K562 (cell line): ENCODE results near the gene RBPJ. TPM values are rescaled to one million over a fixed set of nuclear protein-coding genes. Genes with fewer than 3 reads are reported as not detected.

Experiments
- ATAC-seq: fragments of 200-7000 bp; cut with Tn5 transposase; 3 replicates; pipeline ENCODE4 v1.9.1; 2020; ENCODE audit warnings: moderate library complexity
- BruUV-seq: library from RNA; stranded (reverse); fragments of 400-500 nt; replicated peaks from 2 replicates; lab custom pipeline; 2021; lab: Mats Ljungman, UMichigan
- CTCF ChIA-PET: fragments of 300-600 bp; formaldehyde crosslinking; extraction: SDS; loops from one replicate; lab custom pipeline; 2021; ENCODE audit warnings: low intra/inter-chr PET ratio; lab: Yijun Ruan, JAX
- POLR2A ChIA-PET: fragments of 300-600, 350-650 bp; sonication (Branson Sonifier 250); formaldehyde crosslinking; extraction: SDS; loops from one replicate; lab custom pipeline; 2021; ENCODE audit warnings: antibody characterized with exemption, inconsistent platforms; lab: Yijun Ruan, JAX
- DNase-seq, 4 experiments: peaks; one replicate each; pipeline versions ENCODE4 v3.0.0 to v3.0.0-alpha.2; 2011 to 2018; ENCODE audit warnings: low spot score in 3 of 4, mixed read lengths in 3 of 4; ENCODE audit errors: extremely low read depth in 1 of 4
- FAIRE-seq: peaks from 2 replicates; lab custom pipeline; 2011; peaks lifted over from hg19 to GRCh38; lab: Jason Lieb, UNC
- H2AFZ ChIP-seq: 2 replicates; pipeline ENCODE4 v1.6.0; 2011; ENCODE audit warnings: low read depth, low read length, control low read depth, inconsistent platforms
- H3K27ac ChIP-seq: fragments of 200-600 bp; 3 replicates; pipeline ENCODE4 v1.8.0; 2011; ENCODE audit warnings: low read depth, mild to moderate bottlenecking, control low read depth, inconsistent platforms, low read length, moderate library complexity, mixed read lengths; ENCODE audit errors: extremely low read depth
- H3K27me3 ChIP-seq, 2 experiments: fragments of 300-600 bp in 1 of 2; 2 replicates in 1 of 2; 3 replicates in 1 of 2; pipeline versions ENCODE4 v1.6.0 to v1.8.0; 2011; ENCODE audit warnings: inconsistent platforms in 2 of 2, low read length in 2 of 2, mild to moderate bottlenecking in 1 of 2, mixed read lengths in 1 of 2, moderate library complexity in 1 of 2; ENCODE audit not compliant: control insufficient read depth in 2 of 2, insufficient read depth in 2 of 2
- H3K36me3 ChIP-seq: fragments of 300-600 bp; 3 replicates; pipeline ENCODE4 v1.8.0; 2011; ENCODE audit warnings: mild to moderate bottlenecking, low read length, inconsistent platforms; ENCODE audit not compliant: control insufficient read depth, insufficient read depth
- H3K4me1 ChIP-seq, 2 experiments: fragments of 200-600 bp in 1 of 2; replicated peaks in 1 of 2; 2 replicates in 1 of 2; 3 replicates in 1 of 2; pipeline versions ENCODE4 v1.5.1 to v1.8.0; 2011; ENCODE audit warnings: inconsistent platforms in 2 of 2, low read length in 2 of 2, mild to moderate bottlenecking in 1 of 2, mixed read lengths in 1 of 2, moderate library complexity in 1 of 2; ENCODE audit not compliant: control insufficient read depth in 2 of 2, insufficient read depth in 2 of 2
- H3K4me2 ChIP-seq: 2 replicates; pipeline ENCODE4 v1.6.1; 2011; ENCODE audit warnings: low read length, control low read depth, inconsistent platforms, mixed read lengths; ENCODE audit not compliant: insufficient read depth
- H3K4me3 ChIP-seq: fragments of 200-600 bp; sonication (generic), shearing (Covaris generic); 2 replicates; pipeline ENCODE4 v1.5.1; 2016; ENCODE audit warnings: control low read depth, inconsistent platforms
- H3K79me2 ChIP-seq: fragments of 200-600 bp; 3 replicates; pipeline ENCODE4 v1.8.0; 2011; ENCODE audit warnings: low read length, inconsistent platforms; ENCODE audit not compliant: control insufficient read depth, insufficient read depth
- H3K9ac ChIP-seq, 2 experiments: 2 replicates each; pipeline versions ENCODE4 v1.6.0 to v1.6.1; 2011; ENCODE audit warnings: low read depth in 2 of 2, low read length in 2 of 2, control low read depth in 1 of 2, inconsistent platforms in 1 of 2, mild to moderate bottlenecking in 1 of 2, mixed read lengths in 1 of 2; ENCODE audit not compliant: insufficient read depth in 1 of 2
- H3K9me1 ChIP-seq: one replicate; pipeline ENCODE4 v1.6.0; 2011; ENCODE audit warnings: inconsistent platforms, mild to moderate bottlenecking, low read length, moderate library complexity; ENCODE audit not compliant: control insufficient read depth, insufficient read depth
- H3K9me3 ChIP-seq: replicated peaks from 2 replicates; pipeline ENCODE4 v1.5.1; 2011; ENCODE audit warnings: low read depth, low read length, inconsistent platforms; ENCODE audit not compliant: control insufficient read depth, insufficient read depth
- H4K20me1 ChIP-seq: replicated peaks from 2 replicates; pipeline ENCODE4 v1.6.1; 2011; ENCODE audit warnings: low read length, inconsistent platforms, mixed read lengths; ENCODE audit not compliant: control insufficient read depth, insufficient read depth
- E2F6 ChIP-seq, 2 experiments: IDR thresholded peaks; 2 replicates each; pipeline ENCODE4 v1.6.1; 2011; ENCODE audit warnings: borderline replicate concordance in 1 of 2, control low read depth in 1 of 2, low read depth in 1 of 2, low read length in 1 of 2, mild to moderate bottlenecking in 1 of 2, mixed read lengths in 1 of 2, moderate library complexity in 1 of 2; ENCODE audit not compliant: insufficient read depth in 1 of 2, insufficient read length in 1 of 2, poor library complexity in 1 of 2, severe bottlenecking in 1 of 2; ENCODE audit errors: extremely low read depth in 1 of 2
- ETV6 ChIP-seq, 3 experiments: fragments of 150-350 bp in 1 of 3; sonication (generic) in 1 of 3; formaldehyde crosslinking in 1 of 3; IDR thresholded peaks; 2 replicates each; pipeline versions ENCODE4 v1.6.1 to v1.8.0; 2014 to 2022; ENCODE audit warnings: borderline replicate concordance in 2 of 3, low read depth in 2 of 3, antibody characterized with exemption in 1 of 3, low read length in 1 of 3, mild to moderate bottlenecking in 1 of 3, missing genetic modification reagents in 1 of 3
- KDM5B ChIP-seq: fragments of 200-600 bp; sonication (generic); IDR thresholded peaks from 2 replicates; pipeline ENCODE4 v1.6.1; 2012; ENCODE audit warnings: low read depth, mild to moderate bottlenecking, moderate library complexity, low read length, control low read depth, inconsistent platforms; ENCODE audit not compliant: insufficient replicate concordance
- ZBTB40 ChIP-seq, 2 experiments: fragments of 450-650 bp in 1 of 2; sonication (generic) in 1 of 2; formaldehyde crosslinking in 1 of 2; IDR thresholded peaks; 2 replicates each; pipeline versions ENCODE4 v1.7.1 to v1.9.0; 2016 to 2022; ENCODE audit warnings: inconsistent platforms in 1 of 2, mild to moderate bottlenecking in 1 of 2, missing genetic modification reagents in 1 of 2
- WGBS: fragments of 100-300 bp; shearing (Covaris generic); methylation state at CpG from one replicate; pipeline ENCODE4 v1.1.6; 2016; ENCODE audit warnings: low coverage, mixed read lengths; ENCODE audit not compliant: insufficient coverage; ENCODE audit errors: missing lambda C conversion rate; 5-methylcytosine and 5-hydroxymethylcytosine counted together
- in situ Hi-C: fragments of 300-500 bp; cut with MboI; formaldehyde crosslinking; loops from 4 replicates; pipeline ENCODE4 v1.15.0; 2018; ENCODE audit warnings: inconsistent platforms, mixed read lengths
- intact Hi-C: fragments of 100-400 bp; cut with micrococcal nuclease; formaldehyde crosslinking; loops from 2 replicates; pipeline ENCODE4 v1.14.2; 2022
- polyA plus RNA-seq, 8 experiments: library from polyadenylated mRNA; depleted of rRNA in 4 of 8; stranded (reverse) in 5 of 8; unstranded in 3 of 8; fragments of >200 nt; fragmentation: Nextera tagmentation in 2 of 8; fragmentation: Illumina TruSeq in 1 of 8; extraction: Ambion mirVana in 2 of 8; extraction: Trizol in 1 of 8; gene quantifications; 2 replicates each; pipeline versions ENCODE4 v1.2.1 to v1.2.3, GENCODE V29; 2011 to 2014; ENCODE audit warnings: inconsistent platforms in 1 of 8, missing spikeins in 1 of 8
- total RNA-seq, 7 experiments: library from RNA; depleted of rRNA in 6 of 7; stranded (reverse); fragments of >200 nt in 6 of 7; fragmentation: Illumina TruSeq in 2 of 7; extraction: Trizol in 2 of 7; gene quantifications; 2 replicates each; pipeline versions ENCODE4 v1.2.1 to v1.2.3, GENCODE V29; 2011 to 2021; ENCODE audit warnings: low replicate concordance in 1 of 7

Gene RBPJ
- total and polyA plus RNA-seq, 9 of the 15 experiments (the other 6 are each of a cell fraction or from before 2014, with no cell fraction given) = 17.2 to 49.4 (median 33.8) TPM

DNA sequence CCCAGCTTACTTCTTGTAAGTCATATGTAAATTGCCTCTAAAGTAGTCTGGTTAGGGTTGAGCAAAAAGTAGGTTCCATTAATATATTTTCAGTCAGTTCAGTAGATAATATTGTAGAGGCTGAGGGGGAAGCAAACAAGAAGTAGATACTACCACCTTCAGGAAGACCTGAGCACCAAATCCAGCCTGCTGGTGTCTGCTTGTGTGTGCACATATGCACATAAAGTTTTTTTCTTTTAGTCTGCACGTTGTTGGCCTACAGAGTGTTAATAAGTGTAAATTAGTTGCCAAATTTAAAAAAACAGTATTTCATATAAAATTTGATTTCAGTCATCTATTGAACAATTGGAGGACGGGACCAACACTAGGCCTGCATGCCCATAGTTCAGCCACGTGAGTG lies 92.8 kb downstream of the RBPJ start:
- intact Hi-C loops = loop anchor here (5.0 to 10.0 kb wide), 2 partner anchors 259 to 331 kb away; no protein-coding TSS in a partner anchor
- no peak for TF ChIP-seq ETV6 (IDR thresholded peaks at IDR 0.05; ENCODE audit: borderline replicate concordance in 1 of 2, low read depth in 2 of 2, low read length in 1 of 2)
- no peak for TF ChIP-seq ETV6 (CRISPR knock-in tag; IDR thresholded peaks at IDR 0.05; ENCODE audit: borderline replicate concordance)
- peak; percentile 55; the same call in 1 of the 2 replicates for TF ChIP-seq ZBTB40 (IDR thresholded peaks at IDR 0.05)
- TF ChIP-seq ZBTB40 (CRISPR knock-in tag; IDR thresholded peaks at IDR 0.05) = peak; percentile 57; the same call in 1 of the 2 replicates
- no peak for TF ChIP-seq KDM5B
- TF ChIP-seq E2F6 (IDR thresholded peaks at IDR 0.05; ENCODE audit: borderline replicate concordance in 1 of 2, extremely low read depth in 1 of 2, insufficient read depth in 1 of 2, insufficient read length in 1 of 2, low read depth in 1 of 2, low read length in 1 of 2, poor library complexity in 1 of 2, severe bottlenecking in 1 of 2) = no peak
- ChIA-PET CTCF (no interaction called here), POLR2A (no interaction called here)
- Histone ChIP-seq H3K4me1 (no peaks in the 10 kb centered on the region), H3K9me3 (no peaks in the 10 kb centered on the region), H3K27me3 (no peaks in the 10 kb centered on the region), H3K27ac (no peak overlapping the region), H4K20me1 (no peaks in the 10 kb centered on the region), H3K79me2 (no peaks in the 10 kb centered on the region), H3K4me2 (no peak overlapping the region), H3K9ac (no peak overlapping the region), H3K4me3 (no peak overlapping the region), H2AFZ (no peak overlapping the region), H3K9me1 (no peaks in the 10 kb centered on the region), H3K36me3 (peaks cover 10% of the 10 kb centered on the region; the same call in 1 of the 3 replicates)
- WGBS = 75% methylated on average over 3 of the region's 3 CpGs
- BruUV-seq = no TSS peak
- no peak for DNase-seq
- in situ Hi-C loops = loop anchor here (25.0 kb wide), 1 partner anchor 351 kb away; no protein-coding TSS in a partner anchor
- no peak for FAIRE-seq
- no peak for ATAC-seq
